Fibroblast of lung (primary cell): ENCODE measurements around the gene POLA1.

Source experiments
- CTCF ChIP-seq, 2 donors: IDR thresholded peaks in 1 of 2; conservative IDR thresholded peaks in 1 of 2; 1 replicate in 1 of 2; 2 replicates in 1 of 2; pipeline ENCODE4 v1.5.1; 2011 to 2012; ENCODE audit warnings: low read length in 2 of 2, control low read depth in 1 of 2, inconsistent platforms in 1 of 2, low read depth in 1 of 2, mild to moderate bottlenecking in 1 of 2
- EZH2 ChIP-seq: IDR thresholded peaks from 2 replicates; pipeline ENCODE4 v1.5.1; 2012; ENCODE audit warnings: low read length, control low read depth, mild to moderate bottlenecking; ENCODE audit errors: missing control alignments

DNA sequence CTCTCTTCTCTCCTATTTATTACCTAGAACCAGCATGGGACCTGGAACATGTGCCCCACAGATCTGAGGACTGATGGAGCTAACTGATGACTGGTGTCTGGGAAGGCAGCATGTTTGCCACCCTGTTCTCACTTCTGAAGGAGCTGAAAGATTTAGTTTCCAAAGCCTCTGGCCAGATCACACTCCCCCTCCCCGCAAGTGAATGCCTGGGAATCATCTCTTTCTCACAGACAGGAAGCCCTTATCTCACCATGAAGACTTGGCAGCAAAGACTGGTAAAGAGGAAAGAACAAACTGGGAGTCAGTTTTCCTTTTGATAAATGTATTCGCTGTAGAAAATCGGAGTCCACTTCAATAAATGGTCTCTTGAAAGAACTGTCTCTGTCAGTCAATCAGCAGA lies 25.6 kb upstream of the POLA1 start:
- no peak for TF ChIP-seq CTCF (conservative IDR thresholded peaks at IDR 0.05 in 1 of 2, IDR thresholded peaks at IDR 0.05 in 1 of 2; ENCODE audit: low read depth in 1 of 2, low read length in 2 of 2)
- TF ChIP-seq EZH2, result no peak
